Measurements from ENCODE around the gene MPV17L.
"Not testable (repeated sequence)": the region's sequence is repeated elsewhere in the genome, so short reads cannot be mapped to it uniquely, and the experiment has no call there.

The MPV17L gene

GRCh38 chr16:15409476-15409875 lies 13.9 kb downstream of the MPV17L start:
- DNase-seq (ENCODE audit: low read depth in 2 of 2) = not testable (repeated sequence)

GRCh38 chr16:15415511-15415985 lies 20.0 kb downstream of the MPV17L start:
- DNase-seq (ENCODE audit: low read depth in 2 of 2) = no peak

GRCh38 chr16:15417197-15417596 lies 21.6 kb downstream of the MPV17L start:
- DNase-seq (ENCODE audit: low read depth in 2 of 2) = no peak

- DNase-seq (ENCODE audit: low read depth in 2 of 2) = no peak
Observed at GRCh38 chr16:15418206-15418605, 22.7 kb downstream of the MPV17L start.

- DNase-seq (ENCODE audit: low read depth in 2 of 2) = not testable (repeated sequence)
Observed at GRCh38 chr16:15421696-15422095, 26.1 kb downstream of the MPV17L start.

GRCh38 chr16:15422222-15422621 lies 26.7 kb downstream of the MPV17L start:
- no peak for DNase-seq (ENCODE audit: low read depth in 2 of 2)

GRCh38 chr16:15425861-15426260 lies 30.3 kb downstream of the MPV17L start:
- no peak for DNase-seq (ENCODE audit: low read depth in 2 of 2)

- DNase-seq (ENCODE audit: low read depth in 2 of 2) = no peak
Observed at GRCh38 chr16:15426796-15427195, 31.2 kb downstream of the MPV17L start.

GRCh38 chr16:15427648-15428239 lies 32.2 kb downstream of the MPV17L start:
- peak; percentile 27 to 28 for DNase-seq (ENCODE audit: low read depth in 2 of 2)

- not testable (repeated sequence) for DNase-seq (ENCODE audit: low read depth in 2 of 2)
Observed at GRCh38 chr16:15430884-15431283, 35.3 kb downstream of the MPV17L start.

- no peak for DNase-seq (ENCODE audit: low read depth in 2 of 2)
Observed at GRCh38 chr16:15434079-15434424, 38.5 kb downstream of the MPV17L start.

GRCh38 chr16:15434425-15435215 lies 39.1 kb downstream of the MPV17L start, which contains the start of gene BMERB1:
TSS of gene BMERB1 (plus strand) at chr16:15434588. CDS start at chr16:15434654, 66 bp downstream.
- DNase-seq (ENCODE audit: low read depth in 2 of 2) = peak in 1 of 2 donors; percentile 28

- no peak for DNase-seq (ENCODE audit: low read depth in 2 of 2)
Observed at GRCh38 chr16:15435216-15435864, 39.8 kb downstream of the MPV17L start.

GRCh38 chr16:15439102-15439501 lies 43.5 kb downstream of the MPV17L start:
- DNase-seq (ENCODE audit: low read depth in 2 of 2) = no peak

- no peak for DNase-seq (ENCODE audit: low read depth in 2 of 2)
Observed at GRCh38 chr16:15439521-15439920, 44.0 kb downstream of the MPV17L start.

- DNase-seq (ENCODE audit: low read depth in 2 of 2) = no peak
Observed at GRCh38 chr16:15440852-15441251, 45.3 kb downstream of the MPV17L start.

- not testable (repeated sequence) for DNase-seq (ENCODE audit: low read depth in 2 of 2)
Observed at GRCh38 chr16:15442140-15442539, 46.6 kb downstream of the MPV17L start.

GRCh38 chr16:15443753-15444152 lies 48.2 kb downstream of the MPV17L start:
- DNase-seq (ENCODE audit: low read depth in 2 of 2) = no peak

GRCh38 chr16:15444264-15444663 lies 48.7 kb downstream of the MPV17L start:
- no peak for DNase-seq (ENCODE audit: low read depth in 2 of 2)

GRCh38 chr16:15445450-15445849 lies 49.9 kb downstream of the MPV17L start:
- DNase-seq (ENCODE audit: low read depth in 2 of 2) = no peak

- no peak for DNase-seq (ENCODE audit: low read depth in 2 of 2)
Observed at GRCh38 chr16:15446901-15447300, 51.3 kb downstream of the MPV17L start.

GRCh38 chr16:15450624-15451023 lies 55.1 kb downstream of the MPV17L start:
- no peak for DNase-seq (ENCODE audit: low read depth in 2 of 2)

Measured in stimulated activated CD8-positive, alpha-beta memory T cell treated with anti-CD3 and anti-CD28 coated beads, Interleukin-7, amount 100 ng/mL, for 1 hour (primary cell).